UCSD-AML1 (cell line): ENCODE results near the gene AAMP.
"Not testable (repeated sequence)": the region's sequence is repeated elsewhere in the genome, so short reads cannot be mapped to it uniquely, and the experiment has no call there.

Source experiments
- DNase-seq: peaks from one replicate; lab custom pipeline; 2025; ENCODE audit not compliant: unreplicated experiment; lab: John Stamatoyannopoulos, UW

The AAMP gene, protein sequence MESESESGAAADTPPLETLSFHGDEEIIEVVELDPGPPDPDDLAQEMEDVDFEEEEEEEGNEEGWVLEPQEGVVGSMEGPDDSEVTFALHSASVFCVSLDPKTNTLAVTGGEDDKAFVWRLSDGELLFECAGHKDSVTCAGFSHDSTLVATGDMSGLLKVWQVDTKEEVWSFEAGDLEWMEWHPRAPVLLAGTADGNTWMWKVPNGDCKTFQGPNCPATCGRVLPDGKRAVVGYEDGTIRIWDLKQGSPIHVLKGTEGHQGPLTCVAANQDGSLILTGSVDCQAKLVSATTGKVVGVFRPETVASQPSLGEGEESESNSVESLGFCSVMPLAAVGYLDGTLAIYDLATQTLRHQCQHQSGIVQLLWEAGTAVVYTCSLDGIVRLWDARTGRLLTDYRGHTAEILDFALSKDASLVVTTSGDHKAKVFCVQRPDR

DNA sequence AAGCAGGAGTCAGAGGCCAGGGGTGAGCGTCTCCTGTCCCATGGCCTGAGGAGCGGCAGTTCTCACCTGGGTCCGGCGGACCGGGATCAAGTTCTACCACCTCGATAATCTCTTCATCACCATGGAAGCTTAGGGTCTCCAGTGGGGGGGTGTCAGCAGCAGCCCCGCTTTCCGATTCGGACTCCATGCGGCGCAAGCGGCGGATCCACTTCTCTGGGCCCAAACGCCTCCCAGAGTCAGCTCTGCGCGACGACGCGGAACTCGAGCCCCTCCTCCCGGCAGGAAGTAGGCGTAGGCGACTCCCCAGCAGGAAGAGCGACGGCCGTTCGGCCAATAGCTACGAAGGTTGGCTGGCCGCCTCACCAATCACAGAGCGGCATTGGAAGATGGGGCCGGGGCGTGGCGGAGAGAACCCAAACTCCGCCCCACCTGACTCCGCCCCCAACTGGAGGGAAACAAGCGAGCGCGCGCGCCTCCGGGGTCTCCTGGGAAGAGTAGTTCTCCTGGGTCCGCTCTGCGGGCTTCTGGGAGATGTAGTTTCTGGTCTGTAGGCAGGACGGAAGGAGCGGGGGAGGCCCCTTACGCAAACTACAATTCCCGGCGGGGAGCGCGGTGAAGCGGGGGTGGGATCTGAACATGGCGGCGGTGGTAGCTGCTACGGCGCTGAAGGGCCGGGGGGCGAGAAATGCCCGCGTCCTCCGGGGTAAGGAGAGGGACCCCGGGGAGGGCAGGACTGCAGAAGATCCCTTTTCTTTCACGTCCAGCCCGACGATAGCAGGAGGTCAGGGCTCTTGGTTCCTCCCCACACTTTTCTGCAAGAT, at the start of gene AAMP, which contains the start of gene PNKD:
Gene AAMP, minus strand, starts transcription at position 238 of the 821 bp plus-strand sequence. Its CDS starts 51 bp downstream, at position 187.
Gene PNKD, plus strand, starts transcription at position 620 of the 821 bp plus-strand sequence. Its CDS starts 17 bp downstream, at position 637.
- peak; percentile 100 for DNase-seq

DNA sequence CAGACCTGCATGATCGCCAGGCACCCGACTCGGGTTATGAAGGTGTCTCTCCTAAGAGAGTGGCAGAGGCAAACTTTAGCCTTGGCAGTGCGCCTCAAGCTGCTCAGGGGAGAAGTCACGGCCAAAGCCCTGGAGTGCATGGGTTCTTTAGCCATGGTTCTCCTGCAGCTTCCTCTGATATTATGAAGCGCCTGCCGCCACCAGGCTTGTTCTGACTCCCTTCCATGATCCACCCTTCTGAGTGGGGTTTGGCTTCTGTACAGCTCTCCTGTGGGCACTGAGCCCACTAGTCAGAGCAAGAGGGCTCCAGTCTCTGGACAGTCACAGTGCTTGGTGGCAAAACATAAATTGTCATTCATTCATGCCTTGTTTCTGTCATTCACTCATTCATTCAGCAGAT, 48.3 kb upstream of the AAMP start:
- DNase-seq = no peak

DNA sequence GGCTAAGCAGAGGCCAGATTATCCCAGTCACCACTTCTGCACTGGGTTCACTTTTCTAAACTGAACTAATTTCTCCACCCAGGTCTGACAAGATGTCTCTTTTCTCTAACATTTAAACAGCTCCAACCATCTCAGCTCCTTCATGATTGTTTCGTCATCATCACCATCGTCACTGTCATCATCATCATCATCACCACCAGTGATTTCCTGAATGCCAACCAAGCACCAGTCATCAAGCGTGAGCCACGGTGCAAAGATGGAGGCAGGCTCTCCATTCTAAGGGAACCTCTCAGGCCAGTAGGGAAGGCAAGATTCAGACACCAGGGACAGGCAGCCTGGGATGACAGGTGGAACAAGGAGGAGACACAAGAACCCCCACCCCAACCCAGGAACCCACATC, 47.9 kb upstream of the AAMP start:
- no peak for DNase-seq

DNA sequence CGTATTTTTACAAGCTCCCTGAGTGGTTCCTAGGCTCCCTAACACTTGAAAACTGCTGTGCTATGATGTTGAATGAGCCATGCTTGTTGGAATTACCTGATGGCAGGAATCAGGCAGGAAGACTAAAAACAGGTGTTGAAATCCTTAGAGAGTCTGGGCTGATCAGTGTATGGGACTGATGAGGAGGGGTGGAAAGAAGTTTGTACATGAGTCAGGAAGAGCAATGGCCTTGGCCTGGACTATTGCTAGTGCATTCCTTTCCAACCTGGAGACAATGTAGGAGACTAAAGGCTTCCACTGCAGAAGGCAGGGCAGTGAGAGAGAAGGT, 47.3 kb upstream of the AAMP start:
- DNase-seq = no peak

DNA sequence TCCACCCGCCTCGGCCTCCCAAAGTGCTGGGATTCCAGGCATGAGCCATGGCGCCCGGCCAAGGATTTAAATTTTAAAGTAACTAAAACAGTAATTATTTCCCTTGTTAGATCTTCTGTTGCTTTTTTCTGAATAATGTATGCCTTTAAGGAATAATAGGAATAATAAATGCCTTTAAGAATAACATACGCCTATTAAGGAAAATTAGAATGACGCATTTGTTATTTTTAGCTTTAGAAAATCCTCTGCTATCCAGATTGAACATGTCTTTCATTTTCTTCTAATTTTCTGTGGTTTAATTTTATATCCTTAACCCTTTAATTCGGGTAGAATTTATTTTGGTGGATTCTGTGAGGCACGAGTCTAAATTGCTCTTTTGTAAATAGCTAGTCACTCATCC, 45.5 kb upstream of the AAMP start:
- no peak for DNase-seq

DNA sequence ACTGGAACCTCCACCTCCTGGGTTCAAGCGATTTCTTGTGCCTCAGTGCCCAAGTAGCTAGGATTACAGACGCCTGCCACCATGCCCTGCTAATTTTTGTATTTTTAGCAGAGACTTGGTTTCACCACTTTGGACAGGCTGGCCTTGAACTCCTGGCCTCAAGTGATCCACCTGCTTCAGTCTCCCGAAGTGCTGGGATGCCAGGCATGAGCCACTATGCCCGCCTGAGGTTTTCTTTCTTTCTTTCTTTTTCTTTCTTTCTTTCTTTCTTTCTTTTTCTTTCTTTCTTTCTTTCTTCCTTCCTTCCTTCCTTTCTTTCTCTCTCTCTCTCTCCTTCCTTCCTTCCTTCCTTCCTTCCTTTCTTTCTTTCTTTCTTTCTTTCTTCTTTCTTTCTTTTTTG, 44.8 kb upstream of the AAMP start:
- DNase-seq = not testable (repeated sequence)

DNA sequence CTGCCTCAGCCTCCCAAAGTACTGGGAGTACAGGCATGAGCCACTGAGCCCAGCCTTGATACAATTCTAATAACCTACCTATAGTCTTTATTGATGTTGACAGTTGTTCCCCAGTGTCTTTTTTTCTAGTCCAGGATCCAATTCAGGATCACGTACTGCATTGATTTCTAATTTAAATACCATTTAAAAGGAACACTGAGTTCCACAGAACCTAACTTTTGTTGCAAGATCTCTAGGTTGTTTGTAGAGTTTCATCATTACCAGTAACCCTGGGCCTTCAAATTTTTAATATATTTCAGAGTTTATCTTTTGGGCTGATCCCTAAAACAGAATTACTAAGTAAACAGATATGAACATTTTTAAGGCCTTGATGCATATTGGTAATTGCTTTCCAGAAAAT, 43.4 kb upstream of the AAMP start:
- no peak for DNase-seq

DNA sequence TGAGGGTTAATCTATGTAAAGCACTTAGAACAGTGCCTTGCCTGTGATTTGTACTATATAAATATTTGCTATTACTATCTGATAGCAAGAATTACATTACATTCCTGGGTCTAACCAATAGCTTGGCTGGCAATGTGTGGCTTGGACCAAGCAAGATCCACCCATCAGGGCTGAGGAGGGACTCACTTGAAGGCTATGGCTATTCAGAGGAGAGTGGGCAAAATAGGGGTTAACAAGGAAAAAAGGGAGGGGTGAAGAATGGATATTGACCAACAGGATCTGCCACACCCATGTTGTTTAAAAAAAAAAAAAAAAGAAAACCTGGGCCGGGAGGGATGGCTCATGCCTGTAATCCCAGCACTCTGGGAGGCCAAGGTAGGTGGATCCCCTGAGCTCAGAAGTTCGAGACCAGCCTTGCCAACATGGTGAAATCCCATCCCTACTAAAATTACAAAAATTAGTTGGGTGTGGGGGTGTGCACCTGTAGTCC, 42.4 kb upstream of the AAMP start:
- DNase-seq = no peak

DNA sequence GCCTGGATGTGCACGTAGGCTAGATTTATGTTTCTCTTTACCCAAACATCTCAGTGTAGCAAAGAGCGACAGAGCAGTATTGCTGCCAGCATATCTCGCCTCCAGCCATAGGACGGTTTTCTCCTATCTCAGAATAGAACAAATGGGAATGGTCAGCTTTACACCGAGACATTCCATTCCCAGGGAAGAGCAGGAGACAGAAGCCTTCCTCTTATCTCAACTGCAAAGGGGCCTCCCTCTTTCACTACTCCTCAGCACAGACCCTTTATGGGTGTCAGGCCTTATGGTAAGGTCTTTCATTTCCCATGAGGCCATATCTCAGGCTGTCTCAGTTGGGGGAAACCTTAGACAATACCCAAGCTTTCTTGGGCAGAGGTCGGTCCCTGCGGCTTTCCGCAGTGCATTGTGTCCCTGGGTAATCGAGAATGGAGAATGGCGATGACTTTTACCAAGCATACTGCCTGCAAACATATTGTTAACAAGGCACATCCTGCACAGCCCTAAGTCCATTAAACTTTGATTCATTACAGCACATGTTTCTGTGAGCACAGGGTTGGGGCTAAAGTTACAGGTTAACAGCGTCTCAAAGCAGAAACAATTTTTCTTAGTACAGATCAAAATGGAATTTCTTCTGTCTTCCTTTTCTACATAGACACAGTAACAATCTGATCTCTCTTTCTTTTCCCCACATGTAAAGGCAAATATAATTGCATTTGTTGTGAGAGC, 41.8 kb upstream of the AAMP start:
- DNase-seq = not testable (repeated sequence)

DNA sequence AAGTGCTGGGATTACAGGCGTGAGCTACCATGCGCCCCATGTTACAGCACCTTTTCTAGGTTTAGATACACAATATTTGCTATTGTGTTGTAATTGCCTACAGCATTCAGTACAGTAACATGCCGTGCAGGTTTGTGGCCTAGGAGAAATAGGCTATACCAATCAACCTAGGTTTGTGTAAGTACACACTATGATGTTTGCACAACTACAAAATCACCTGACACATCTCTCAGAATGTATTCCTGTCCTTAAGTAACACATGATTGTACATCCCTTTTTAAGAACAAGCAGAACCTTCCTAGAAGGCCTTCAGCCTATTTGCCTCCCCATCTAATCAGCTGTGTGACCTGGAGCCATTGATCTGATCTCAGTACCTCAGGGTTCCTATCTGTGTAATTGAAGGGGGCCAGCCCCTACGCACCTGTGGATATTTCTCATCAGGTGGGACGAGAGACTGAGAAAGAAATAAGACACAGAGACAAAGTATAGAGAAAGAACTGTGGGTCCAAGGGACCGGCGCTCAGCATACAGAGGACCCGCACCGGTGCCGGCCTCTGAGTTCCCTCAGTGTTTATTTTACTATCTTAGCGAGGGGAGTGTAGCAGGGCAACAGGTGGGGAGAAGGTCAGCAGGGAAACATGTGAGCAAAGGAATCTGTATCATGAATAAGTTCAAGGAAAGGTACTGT, 41.1 kb upstream of the AAMP start:
- no peak for DNase-seq

DNA sequence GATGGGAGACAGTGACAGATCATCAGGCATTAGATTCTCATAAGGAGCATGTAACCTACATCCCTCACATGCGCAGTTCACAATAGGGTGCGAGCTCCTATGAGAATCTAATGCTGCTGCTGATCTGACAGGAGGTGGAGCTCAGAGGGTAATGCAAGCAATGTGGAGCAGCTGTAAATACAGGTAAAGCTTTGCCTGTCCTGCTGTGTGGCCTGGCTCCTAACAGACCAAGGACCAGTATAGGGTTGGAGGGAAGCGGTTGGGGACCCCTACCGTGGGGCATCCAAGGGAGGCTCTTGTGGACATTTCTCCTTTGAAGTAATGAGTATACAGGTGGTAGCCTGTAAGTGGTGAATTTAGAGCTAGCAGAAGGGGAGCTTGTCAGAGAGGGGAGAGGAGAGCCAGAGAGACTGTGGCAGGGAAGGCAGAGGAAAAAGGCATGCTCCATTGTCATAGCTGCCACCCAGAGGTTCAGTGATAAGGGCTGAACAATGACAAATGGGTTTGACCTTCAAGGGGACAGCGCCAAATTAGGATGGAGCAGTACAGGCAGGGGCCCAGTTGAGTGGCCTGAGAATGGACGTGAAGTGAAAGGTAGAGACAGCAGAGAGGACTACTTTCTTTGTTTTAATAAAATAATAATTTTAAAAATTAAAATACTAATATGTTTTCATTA, 37.6 kb upstream of the AAMP start:
- DNase-seq = no peak

DNA sequence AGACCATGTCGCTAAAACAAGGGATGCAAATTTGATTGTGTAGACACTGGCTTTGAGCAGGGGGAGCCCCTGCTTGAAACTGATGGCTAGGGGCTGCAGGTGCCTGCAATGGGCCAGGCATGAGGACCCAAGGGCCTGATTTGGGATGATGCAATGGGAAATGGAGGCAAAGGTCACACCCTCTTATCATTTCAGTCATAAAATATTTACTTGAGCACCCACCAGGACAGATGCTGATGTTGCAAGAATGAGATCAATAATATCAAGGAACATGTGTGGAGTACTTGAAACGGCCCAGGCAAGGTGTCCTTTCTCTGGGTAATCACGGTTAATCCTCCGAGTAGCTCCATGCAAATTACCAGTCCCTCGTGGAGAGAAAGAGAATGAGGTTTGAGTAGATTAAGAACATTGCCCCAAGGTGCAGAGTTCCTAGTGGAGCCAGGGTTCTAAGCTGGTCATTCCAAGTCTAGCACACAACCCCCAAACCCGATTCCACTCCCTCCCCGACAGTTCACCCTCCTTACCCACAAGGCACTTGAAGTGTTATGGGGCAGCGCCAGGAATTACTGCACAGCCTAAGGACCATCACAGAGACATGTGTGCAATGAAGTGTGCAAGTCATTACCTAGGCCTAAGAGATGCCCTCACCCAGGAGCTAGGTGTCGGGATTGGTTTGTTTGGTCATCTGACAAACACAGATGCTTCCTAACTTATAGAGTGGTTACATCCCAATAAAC, 36.4 kb upstream of the AAMP start:
- no peak for DNase-seq

DNA sequence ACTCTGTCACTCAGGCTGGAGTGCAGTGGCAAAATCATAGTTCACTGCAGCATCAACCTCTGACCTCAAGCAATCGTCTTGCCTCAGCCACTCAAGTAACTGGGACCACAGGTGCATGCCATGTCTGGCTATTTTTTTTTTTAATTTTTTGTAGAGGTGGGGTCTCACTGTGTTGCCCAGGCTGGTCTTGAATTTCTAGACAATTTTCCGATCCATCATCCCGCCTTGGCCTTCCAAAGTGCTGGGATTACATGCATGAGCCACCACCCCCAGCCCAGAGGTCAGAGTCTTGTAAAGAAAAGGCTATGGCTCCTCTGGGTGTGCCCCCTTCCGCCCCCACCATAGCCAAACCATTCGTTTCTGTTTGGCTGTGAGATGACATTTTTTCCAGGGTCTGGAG, 35.4 kb upstream of the AAMP start:
- no peak for DNase-seq

DNA sequence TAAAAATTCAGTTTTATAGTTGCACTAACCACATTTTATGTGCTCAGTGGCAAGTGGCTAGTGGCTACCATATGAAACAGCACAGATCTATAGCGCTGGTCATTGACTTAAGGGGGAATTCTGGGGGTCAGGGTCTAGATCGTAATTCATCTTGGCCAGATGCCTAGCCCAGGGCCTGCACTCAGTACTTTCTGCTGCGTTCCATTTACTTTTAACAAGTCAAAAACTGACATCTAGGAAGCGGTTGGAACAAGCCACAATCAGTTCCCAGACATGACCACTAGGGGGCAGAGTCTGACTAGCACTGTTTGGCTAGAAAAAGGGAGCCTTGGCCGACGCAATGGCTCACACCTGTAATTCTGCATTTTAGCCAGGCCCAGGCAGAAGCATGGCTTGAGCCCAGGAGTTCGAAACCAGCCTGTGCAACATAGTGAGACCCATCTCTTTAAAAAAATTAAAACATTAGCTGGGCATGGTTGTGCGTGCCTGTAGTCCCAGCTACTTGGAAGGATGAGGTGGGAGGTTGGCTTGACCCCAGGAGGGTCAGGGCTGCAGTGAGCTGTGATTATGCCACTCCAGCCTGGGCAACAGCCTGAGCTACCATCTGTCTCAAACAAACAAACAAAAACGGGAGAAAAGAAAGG, 31.4 kb upstream of the AAMP start:
- DNase-seq = peak; percentile 85

DNA sequence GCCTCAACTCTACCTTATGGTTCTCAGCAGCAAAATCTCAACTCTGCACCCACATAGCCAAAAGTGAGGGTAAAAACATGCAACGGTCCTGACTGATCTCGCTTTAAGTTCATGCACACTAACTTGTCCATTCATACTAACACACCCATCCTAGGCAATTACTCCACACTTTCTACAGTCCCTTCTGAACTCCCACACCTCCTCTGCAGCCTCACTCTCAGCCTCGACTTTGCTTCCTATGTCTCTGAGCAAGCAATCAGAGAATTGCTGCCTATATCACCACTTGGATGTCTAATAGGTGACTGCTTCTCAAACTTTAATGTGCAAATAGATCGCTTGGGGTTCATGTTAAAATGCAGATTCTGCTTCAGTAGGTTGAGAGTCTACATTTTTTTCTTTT, 30.2 kb upstream of the AAMP start:
- DNase-seq = no peak

DNA sequence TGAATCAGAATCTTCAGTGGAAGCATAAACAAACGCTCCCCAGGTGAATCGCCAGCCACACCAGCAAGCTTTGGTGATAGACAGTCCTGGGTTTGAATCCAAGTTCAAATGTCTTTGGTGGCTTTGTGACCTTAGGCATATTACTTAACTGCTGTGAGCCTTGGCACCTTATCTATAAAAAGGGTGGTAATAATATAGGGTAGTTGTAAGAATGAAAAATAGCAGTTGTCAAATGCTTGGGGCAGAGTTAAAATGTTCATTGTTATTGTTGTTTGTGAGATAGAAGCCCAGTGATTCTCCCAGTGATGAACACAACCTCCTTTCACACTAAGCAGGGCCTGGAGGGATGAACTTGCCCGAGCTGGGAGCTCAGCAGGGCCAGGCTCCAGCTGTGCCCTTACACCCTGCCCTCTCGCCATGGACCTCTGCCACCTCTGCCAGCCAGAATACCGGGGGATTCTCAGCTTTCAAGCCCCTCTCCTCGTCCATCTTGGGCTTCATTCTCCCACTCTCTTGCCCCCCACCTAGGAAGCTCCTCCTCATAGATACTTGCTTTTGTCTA, 28.5 kb upstream of the AAMP start:
- no peak for DNase-seq

DNA sequence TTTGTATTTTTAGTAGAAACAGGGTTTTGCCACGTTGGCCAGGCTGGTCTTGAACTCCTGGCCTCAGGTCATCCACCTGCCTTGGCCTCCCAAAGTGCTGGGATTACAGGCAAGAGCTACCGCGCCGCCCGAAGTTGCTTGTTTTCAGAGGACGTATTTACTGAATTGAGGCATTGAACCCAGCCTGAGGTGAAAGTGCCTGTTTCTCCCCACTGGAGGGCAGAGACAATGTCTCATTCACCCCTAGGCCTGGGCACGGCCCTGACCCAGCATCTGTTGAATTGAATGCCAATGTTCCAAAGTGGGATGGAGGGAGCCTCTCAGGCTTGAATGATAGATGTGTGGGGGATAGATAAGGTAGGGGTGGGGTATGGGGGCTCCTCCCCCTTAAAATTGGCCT, 26.9 kb upstream of the AAMP start:
- peak; percentile 20 for DNase-seq

DNA sequence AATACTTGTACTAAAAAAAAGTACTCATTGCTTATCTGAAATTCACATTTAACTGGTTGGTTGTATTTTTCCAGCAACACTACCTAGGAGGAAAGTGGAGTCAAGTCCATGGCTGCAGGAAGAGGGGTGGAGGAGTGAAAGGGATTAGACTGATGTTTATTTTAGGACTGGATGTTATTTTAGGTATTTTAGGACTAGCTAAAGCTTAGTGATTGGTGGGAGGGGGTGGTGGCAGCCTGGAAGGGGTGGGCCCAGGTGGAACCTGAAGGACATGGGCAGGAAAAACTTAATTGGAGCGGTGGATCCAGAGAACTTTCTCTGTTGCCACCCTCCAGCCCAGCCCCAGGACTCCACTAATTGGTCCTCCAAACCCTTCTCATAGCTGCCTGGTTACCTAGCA, 26.3 kb upstream of the AAMP start:
- no peak for DNase-seq

DNA sequence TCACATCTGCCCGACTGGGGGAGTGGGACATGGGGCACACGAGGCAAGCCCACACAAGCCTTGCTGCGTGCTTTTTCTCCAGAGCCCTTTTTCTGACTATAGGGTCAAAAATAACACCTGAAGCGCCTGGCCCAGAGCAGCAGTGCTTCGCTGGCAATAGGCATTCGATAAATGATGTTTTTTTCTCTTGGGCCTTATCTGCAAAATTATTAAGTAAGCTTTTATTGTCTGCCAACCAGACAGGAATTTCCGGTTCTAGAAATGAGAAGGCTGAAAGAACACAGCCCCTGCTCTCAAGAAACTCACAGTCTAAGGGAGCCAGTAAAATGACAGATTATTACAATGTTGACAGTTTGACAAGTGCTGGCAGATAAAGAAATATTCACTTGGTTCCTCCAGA, 25.1 kb upstream of the AAMP start:
- DNase-seq = no peak
